Pancreas (tissue), 10 donors: ENCODE measurements around the gene HOTAIR. TPM values are rescaled to one million over a fixed set of nuclear protein-coding genes. Genes with fewer than 3 reads are reported as not detected.

Experiments
- ATAC-seq, 4 donors: fragments of 200-7000 bp; cut with Tn5 transposase; one replicate each; pipeline versions ENCODE4 v1.8.0 to v1.9.1; 2020; ENCODE audit warnings: mild to moderate bottlenecking in 4 of 4, moderate library complexity in 4 of 4
- DNase-seq, 6 donors: peaks; one replicate each; pipeline ENCODE4 v3.0.0-alpha.2; 2020
- FAIRE-seq: peaks from 2 replicates; lab custom pipeline; 2012; peaks lifted over from hg19 to GRCh38; lab: Jason Lieb, UNC
- H3K27ac ChIP-seq, 4 donors: fragments of 200-600 bp; sonication (generic); 1 replicate in 3 of 4; 2 replicates in 1 of 4; pipeline versions ENCODE4 v1.5.0 to v1.8.0; 2020
- H3K27me3 ChIP-seq, 4 donors: fragments of 200-600 bp; one replicate each; pipeline ENCODE4 v1.8.0; 2021
- H3K36me3 ChIP-seq, 3 donors: fragments of 200-600 bp; sonication (generic) in 1 of 3; one replicate each; pipeline versions ENCODE4 v1.5.0 to v1.8.0; 2020 to 2021
- H3K4me1 ChIP-seq, 3 donors: fragments of 200-600 bp; one replicate each; pipeline ENCODE4 v1.8.0; 2021
- H3K4me3 ChIP-seq, 4 donors: fragments of 200-600 bp; sonication (generic) in 2 of 4; one replicate each; pipeline versions ENCODE4 v1.5.0 to v1.8.0; 2020 to 2021
- H3K9me3 ChIP-seq, 4 donors: fragments of 200-600 bp; one replicate each; pipeline ENCODE4 v1.8.0; 2021
- WGBS, 2 donors: extraction: QIAGEN DNeasy Blood & Tissue Kit; methylation state at CpG; one replicate each; pipeline ENCODE4 v1.1.7; 2013; 5-methylcytosine and 5-hydroxymethylcytosine counted together
- intact Hi-C, 3 donors: fragments of 100-400 bp; cut with DNase I; formaldehyde crosslinking; loops; one replicate each; pipeline versions ENCODE4 v1.11.1 to v1.14.2; 2022
- microRNA-seq, 2 donors: library from miRNA; unstranded; fragments of <30 nt; microRNA quantifications; one replicate each; pipeline versions ENCODE4 to v1.1.0, GENCODE V29; 2019 to 2020
- polyA plus RNA-seq, 2 donors: library from polyadenylated mRNA; stranded (reverse); fragments of 200-250 nt; gene quantifications; one replicate each; pipeline ENCODE4 v1.2.3, GENCODE V29; 2013
- total RNA-seq, 6 donors: library from RNA; stranded (reverse); fragmentation: NEBNext Ultra II Directional in 4 of 6; extraction: Animal tissue kit (Norgen Biotek cat#: 25700) in 4 of 6; gene quantifications; one replicate each; pipeline versions ENCODE4 v1.2.1 to v1.2.4, GENCODE V29; 2021 to 2023
- TF ChIP-seq, protein P1 (sequence below), 4 donors: fragments of 200-600 bp; sonication (generic) in 3 of 4; IDR thresholded peaks; one replicate each; pipeline versions ENCODE4 v1.5.0 to v1.8.0; 2021; ENCODE audit warnings: antibody characterized with exemption in 4 of 4
- donor health status: healthy with polysubstance abuse.
- donor health status: DM: no; HTN: no; CAD: no; lungs with moderate emphysema.
- donor health status: DM: no; HTN: no; CAD: no.
- donor health status: control.
- donor health status: control.
- donor health status: Bipolar disorder and iron deficiency.
- donor health status: DM: yes; HTN: yes; CAD: no.
- donor health status: DM: no; HTN: no; CAD: no.
- donor health status: DM: no; HTN: no; CAD: no.
- donor health status: DM: yes; HTN: yes; CAD: no.

The HOTAIR gene
- total and polyA plus RNA-seq, 8 donors, result not detected

DNA sequence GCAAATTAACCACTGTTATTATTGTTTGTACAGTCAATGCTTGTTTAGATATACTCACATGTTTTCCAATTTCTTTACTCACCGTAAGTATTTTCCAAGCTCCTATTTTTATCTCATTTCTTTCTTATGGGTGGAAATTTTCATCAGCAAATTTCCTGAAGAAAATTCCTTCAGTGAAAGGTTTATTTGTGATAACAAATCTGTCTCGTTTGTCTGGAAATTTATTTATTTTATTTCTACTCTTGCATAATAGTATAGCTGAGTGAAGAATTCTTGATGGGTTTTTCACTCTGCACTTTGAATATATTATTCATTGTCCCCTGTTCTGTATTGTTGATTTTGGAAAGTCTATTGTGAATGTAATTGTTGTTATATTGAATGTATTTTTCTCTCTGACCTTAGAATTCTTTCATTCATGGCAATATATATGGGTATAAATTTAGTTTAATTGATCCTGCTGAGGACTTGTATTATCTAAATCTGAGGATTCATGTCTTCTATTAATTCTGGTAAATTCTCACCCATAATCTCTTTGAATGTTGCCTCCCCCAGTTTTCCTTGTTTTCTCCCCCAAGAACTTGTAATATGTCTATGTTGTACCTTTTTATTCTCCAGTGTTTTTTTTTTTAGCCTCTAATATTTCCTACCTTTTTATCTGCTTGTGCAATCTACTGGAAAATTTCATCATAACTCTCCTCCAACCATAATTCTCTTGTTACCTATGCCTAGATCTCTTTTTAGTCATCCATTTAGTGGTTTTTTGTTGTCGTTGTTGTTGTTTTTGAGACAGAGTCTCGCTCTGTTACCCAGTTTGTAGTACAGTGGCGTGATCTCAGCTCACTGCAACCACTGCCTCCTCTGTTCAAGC is 57.7 kb downstream of the HOTAIR start:
- no peaks in the 10 kb centered on the region for H3K4me1 ChIP-seq
- no peak overlapping the region for H3K27ac ChIP-seq
- no peak overlapping the region for H3K4me3 ChIP-seq
- H3K9me3 ChIP-seq, result no peaks in the 10 kb centered on the region
- H3K27me3 ChIP-seq, result peaks cover 0 to 49% (median 5%) of the 10 kb centered on the region in 4 donors
- WGBS, 2 donors, result 58 to 64% methylated on average over 5 of the region's 5 CpGs
- ATAC-seq (no peak), FAIRE-seq (no peak), DNase-seq (no peak)
- H3K36me3 ChIP-seq, result no peaks in the 10 kb centered on the region
- TF ChIP-seq, protein P1, sequence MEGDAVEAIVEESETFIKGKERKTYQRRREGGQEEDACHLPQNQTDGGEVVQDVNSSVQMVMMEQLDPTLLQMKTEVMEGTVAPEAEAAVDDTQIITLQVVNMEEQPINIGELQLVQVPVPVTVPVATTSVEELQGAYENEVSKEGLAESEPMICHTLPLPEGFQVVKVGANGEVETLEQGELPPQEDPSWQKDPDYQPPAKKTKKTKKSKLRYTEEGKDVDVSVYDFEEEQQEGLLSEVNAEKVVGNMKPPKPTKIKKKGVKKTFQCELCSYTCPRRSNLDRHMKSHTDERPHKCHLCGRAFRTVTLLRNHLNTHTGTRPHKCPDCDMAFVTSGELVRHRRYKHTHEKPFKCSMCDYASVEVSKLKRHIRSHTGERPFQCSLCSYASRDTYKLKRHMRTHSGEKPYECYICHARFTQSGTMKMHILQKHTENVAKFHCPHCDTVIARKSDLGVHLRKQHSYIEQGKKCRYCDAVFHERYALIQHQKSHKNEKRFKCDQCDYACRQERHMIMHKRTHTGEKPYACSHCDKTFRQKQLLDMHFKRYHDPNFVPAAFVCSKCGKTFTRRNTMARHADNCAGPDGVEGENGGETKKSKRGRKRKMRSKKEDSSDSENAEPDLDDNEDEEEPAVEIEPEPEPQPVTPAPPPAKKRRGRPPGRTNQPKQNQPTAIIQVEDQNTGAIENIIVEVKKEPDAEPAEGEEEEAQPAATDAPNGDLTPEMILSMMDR (IDR thresholded peaks at IDR 0.05), result no peak
- intact Hi-C loops, result no loop called here

Small RNA genes within 50 kb of the gene (microRNA-seq; reads per million reads assigned to microRNA genes)
- 2.3 to 7.7 reads per million in 2 donors for gene MIR196A2

Other genes starting within 250 kb of the HOTAIR start
- 100 to 1,000 TPM in 1 of 6 donors, 10 to 100 TPM in 5; 28.2 to 102 (median 72.3) TPM for gene CALCOCO1, start 247.5 kb downstream of the HOTAIR start, total RNA-seq
- 100 to 1,000 TPM; 102 to 103 TPM for gene CALCOCO1, start 247.5 kb downstream of the HOTAIR start, polyA plus RNA-seq
- not detected for gene CISTR, start 223.0 kb downstream of the HOTAIR start, total RNA-seq
- gene CISTR, start 223.0 kb downstream of the HOTAIR start, polyA plus RNA-seq, result not detected
- gene HOXC13, start 36.1 kb downstream of the HOTAIR start, total RNA-seq, result under 1 TPM in 1 of 6 donors, not detected in 5; 0.06 TPM
- gene HOXC13, start 36.1 kb downstream of the HOTAIR start, polyA plus RNA-seq, result not detected
- gene HOXC12, start 20.1 kb downstream of the HOTAIR start, total RNA-seq, result not detected
- gene HOXC12, start 20.1 kb downstream of the HOTAIR start, polyA plus RNA-seq, result not detected
- gene HOXC11, start 1.8 kb downstream of the HOTAIR start, total RNA-seq, result not detected
- not detected for gene HOXC11, start 1.8 kb downstream of the HOTAIR start, polyA plus RNA-seq
- gene HOXC10, start 10.2 kb upstream of the HOTAIR start, total RNA-seq, result under 1 TPM in 1 of 6 donors, not detected in 5; 0.08 TPM
- under 1 TPM in 1 of 2 donors, not detected in 1; 0.16 TPM for gene HOXC10, start 10.2 kb upstream of the HOTAIR start, polyA plus RNA-seq
- gene HOXC9, start 25.2 kb upstream of the HOTAIR start, total RNA-seq, result under 1 TPM in 1 of 6 donors, not detected in 5; 0.19 TPM
- under 1 TPM; 0.26 to 0.27 TPM for gene HOXC9, start 25.2 kb upstream of the HOTAIR start, polyA plus RNA-seq
- not detected for gene HOXC8, start 34.0 kb upstream of the HOTAIR start, total RNA-seq
- gene HOXC8, start 34.0 kb upstream of the HOTAIR start, polyA plus RNA-seq, result not detected
- gene HOXC6, start 53.5 kb upstream of the HOTAIR start, total RNA-seq, result under 1 TPM in 4 of 6 donors, not detected in 2; 0.19 to 0.41 (median 0.31) TPM
- gene HOXC6, start 53.5 kb upstream of the HOTAIR start, polyA plus RNA-seq, result under 1 TPM; 0.14 to 0.34 TPM
- not detected for gene HOXC5, start 58.1 kb upstream of the HOTAIR start, total RNA-seq
- gene HOXC5, start 58.1 kb upstream of the HOTAIR start, polyA plus RNA-seq, result not detected
- gene HOXC4, start 78.9 kb upstream of the HOTAIR start, total RNA-seq, result under 1 TPM in 3 of 6 donors, not detected in 3; 0.15 to 0.62 (median 0.23) TPM
- under 1 TPM in 1 of 2 donors, not detected in 1; 0.27 TPM for gene HOXC4, start 78.9 kb upstream of the HOTAIR start, polyA plus RNA-seq
- 10 to 100 TPM; 12.4 to 18.1 (median 14.3) TPM for gene SMUG1, start 214.0 kb upstream of the HOTAIR start, total RNA-seq
- 10 to 100 TPM; 29.7 to 35.4 TPM for gene SMUG1, start 214.0 kb upstream of the HOTAIR start, polyA plus RNA-seq